HCT116 (cell line): Measurements from ENCODE around the gene RBM19.

ENCODE experiments used
- CBX3 ChIP-seq: IDR thresholded peaks from 2 replicates; pipeline ENCODE4 v1.6.1; 2012; ENCODE audit warnings: low read depth
- CEBPB ChIP-seq: IDR thresholded peaks from 2 replicates; pipeline ENCODE4 v1.6.1; 2012; ENCODE audit warnings: low read depth
- ELF1 ChIP-seq: IDR thresholded peaks from 2 replicates; pipeline ENCODE4 v1.6.1; 2012; ENCODE audit warnings: low read depth, borderline replicate concordance
- EZH2 ChIP-seq: fragments of 200-600 bp; sonication (generic); IDR thresholded peaks from 2 replicates; pipeline ENCODE4 v1.6.1; 2017; ENCODE audit warnings: antibody characterized with exemption, mixed run types
- FOSL1 ChIP-seq: IDR thresholded peaks from 2 replicates; pipeline ENCODE4 v1.6.1; 2012; ENCODE audit warnings: low read depth
- POLR2A ChIP-seq: IDR thresholded peaks from 2 replicates; pipeline ENCODE4 v1.7.0; 2011; ENCODE audit warnings: borderline replicate concordance; ENCODE audit not compliant: insufficient read depth, insufficient read length; ENCODE audit errors: extremely low read depth
- POLR2AphosphoS5 ChIP-seq: IDR thresholded peaks from 2 replicates; pipeline ENCODE4 v1.6.1; 2011; ENCODE audit warnings: mild to moderate bottlenecking, low read depth, low read length, moderate library complexity
- SRF ChIP-seq: IDR thresholded peaks from 2 replicates; pipeline ENCODE4 v1.6.1; 2012; ENCODE audit warnings: low read depth
- TF ChIP-seq, protein P1 (sequence below), 3 experiments: fragments of 200-600 bp in 1 of 3; sonication (generic) in 1 of 3; IDR thresholded peaks in 2 of 3; conservative IDR thresholded peaks in 1 of 3; 2 replicates each; pipeline ENCODE4 v1.5.1; 2012 to 2017; ENCODE audit warnings: low read depth in 2 of 3, low read length in 2 of 3, antibody characterized with exemption in 1 of 3, borderline replicate concordance in 1 of 3, control low read depth in 1 of 3, mild to moderate bottlenecking in 1 of 3, mixed read lengths in 1 of 3, mixed run types in 1 of 3, moderate library complexity in 1 of 3; ENCODE audit not compliant: insufficient read depth in 1 of 3

GRCh38 chr12:113942209-113942608 lies 23.9 kb downstream of the RBM19 start:
- TF ChIP-seq, protein P1, sequence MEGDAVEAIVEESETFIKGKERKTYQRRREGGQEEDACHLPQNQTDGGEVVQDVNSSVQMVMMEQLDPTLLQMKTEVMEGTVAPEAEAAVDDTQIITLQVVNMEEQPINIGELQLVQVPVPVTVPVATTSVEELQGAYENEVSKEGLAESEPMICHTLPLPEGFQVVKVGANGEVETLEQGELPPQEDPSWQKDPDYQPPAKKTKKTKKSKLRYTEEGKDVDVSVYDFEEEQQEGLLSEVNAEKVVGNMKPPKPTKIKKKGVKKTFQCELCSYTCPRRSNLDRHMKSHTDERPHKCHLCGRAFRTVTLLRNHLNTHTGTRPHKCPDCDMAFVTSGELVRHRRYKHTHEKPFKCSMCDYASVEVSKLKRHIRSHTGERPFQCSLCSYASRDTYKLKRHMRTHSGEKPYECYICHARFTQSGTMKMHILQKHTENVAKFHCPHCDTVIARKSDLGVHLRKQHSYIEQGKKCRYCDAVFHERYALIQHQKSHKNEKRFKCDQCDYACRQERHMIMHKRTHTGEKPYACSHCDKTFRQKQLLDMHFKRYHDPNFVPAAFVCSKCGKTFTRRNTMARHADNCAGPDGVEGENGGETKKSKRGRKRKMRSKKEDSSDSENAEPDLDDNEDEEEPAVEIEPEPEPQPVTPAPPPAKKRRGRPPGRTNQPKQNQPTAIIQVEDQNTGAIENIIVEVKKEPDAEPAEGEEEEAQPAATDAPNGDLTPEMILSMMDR (IDR thresholded peaks at IDR 0.05 in 2 of 3, conservative IDR thresholded peaks at IDR 0.05 in 1 of 3; ENCODE audit: borderline replicate concordance in 1 of 3, insufficient read depth in 1 of 3, low read depth in 2 of 3, low read length in 2 of 3) = no peak
- TF ChIP-seq CEBPB (no peak), EZH2 (no peak), ELF1 (no peak), CBX3 (no peak), POLR2A (no peak), SRF (no peak), POLR2AphosphoS5 (no peak), FOSL1 (no peak)
